Fibroblast of lung (primary cell): ENCODE measurements around the gene GPR25.

Source experiments
- EZH2 ChIP-seq: IDR thresholded peaks from 2 replicates; pipeline ENCODE4 v1.5.1; 2012; ENCODE audit warnings: low read length, control low read depth, mild to moderate bottlenecking; ENCODE audit errors: missing control alignments
- TF ChIP-seq, protein P1 (sequence below), 2 donors: IDR thresholded peaks in 1 of 2; conservative IDR thresholded peaks in 1 of 2; 1 replicate in 1 of 2; 2 replicates in 1 of 2; pipeline ENCODE4 v1.5.1; 2011 to 2012; ENCODE audit warnings: low read length in 2 of 2, control low read depth in 1 of 2, inconsistent platforms in 1 of 2, low read depth in 1 of 2, mild to moderate bottlenecking in 1 of 2

GRCh38 chr1:200850554-200850953 lies 22.2 kb upstream of the GPR25 start:
- TF ChIP-seq, protein P1, sequence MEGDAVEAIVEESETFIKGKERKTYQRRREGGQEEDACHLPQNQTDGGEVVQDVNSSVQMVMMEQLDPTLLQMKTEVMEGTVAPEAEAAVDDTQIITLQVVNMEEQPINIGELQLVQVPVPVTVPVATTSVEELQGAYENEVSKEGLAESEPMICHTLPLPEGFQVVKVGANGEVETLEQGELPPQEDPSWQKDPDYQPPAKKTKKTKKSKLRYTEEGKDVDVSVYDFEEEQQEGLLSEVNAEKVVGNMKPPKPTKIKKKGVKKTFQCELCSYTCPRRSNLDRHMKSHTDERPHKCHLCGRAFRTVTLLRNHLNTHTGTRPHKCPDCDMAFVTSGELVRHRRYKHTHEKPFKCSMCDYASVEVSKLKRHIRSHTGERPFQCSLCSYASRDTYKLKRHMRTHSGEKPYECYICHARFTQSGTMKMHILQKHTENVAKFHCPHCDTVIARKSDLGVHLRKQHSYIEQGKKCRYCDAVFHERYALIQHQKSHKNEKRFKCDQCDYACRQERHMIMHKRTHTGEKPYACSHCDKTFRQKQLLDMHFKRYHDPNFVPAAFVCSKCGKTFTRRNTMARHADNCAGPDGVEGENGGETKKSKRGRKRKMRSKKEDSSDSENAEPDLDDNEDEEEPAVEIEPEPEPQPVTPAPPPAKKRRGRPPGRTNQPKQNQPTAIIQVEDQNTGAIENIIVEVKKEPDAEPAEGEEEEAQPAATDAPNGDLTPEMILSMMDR (conservative IDR thresholded peaks at IDR 0.05 in 1 of 2, IDR thresholded peaks at IDR 0.05 in 1 of 2; ENCODE audit: low read depth in 1 of 2, low read length in 2 of 2), result no peak
- no peak for TF ChIP-seq EZH2
